Measurements from ENCODE around the gene CMC2.

CMC2 gene

GRCh38 chr16:80984124-80984892 lies 22.4 kb downstream of the CMC2 start:
- H2AFZ ChIP-seq (ENCODE audit: insufficient read depth, low read length, poor library complexity): no peak overlapping the region
- H3K4me2 ChIP-seq (ENCODE audit: low read length): no peak overlapping the region
- no peak overlapping the region for H2BK12ac ChIP-seq (ENCODE audit: low read length)
- H3K4me3 ChIP-seq (ENCODE audit: low read depth, low read length): no peak overlapping the region
- no peak overlapping the region for H2AK5ac ChIP-seq (ENCODE audit: low read length)
- no peaks in the 10 kb centered on the region for H3K27me3 ChIP-seq (ENCODE audit: insufficient read depth, low read length)
- H3K14ac ChIP-seq (ENCODE audit: low read length): no peak overlapping the region
- H4K8ac ChIP-seq (ENCODE audit: low read depth, low read length): no peak overlapping the region
- WGBS (ENCODE audit: extremely low coverage, insufficient coverage, insufficient read length): no CpG with 5 or more reads among the region's 6 CpGs
- H3K79me2 ChIP-seq (ENCODE audit: control insufficient read depth, insufficient read depth, low read length, poor library complexity): no peaks in the 10 kb centered on the region
- no peak overlapping the region for H2BK120ac ChIP-seq (ENCODE audit: insufficient read depth, low read length, poor library complexity)
- H3K4ac ChIP-seq (ENCODE audit: low read depth, low read length): no peak overlapping the region
- H3K4me1 ChIP-seq (ENCODE audit: control insufficient read depth in 1 of 2, insufficient read depth in 2 of 2, low read length in 2 of 2): peaks cover 3 to 6% of the 10 kb centered on the region in 2 experiments
- no peak overlapping the region for H3K9ac ChIP-seq (ENCODE audit: low read length)
- no peak overlapping the region for H3K18ac ChIP-seq (ENCODE audit: low read length)
- H3K9me3 ChIP-seq (ENCODE audit: insufficient read depth, low read depth, low read length): no peaks in the 10 kb centered on the region
- peaks cover 6 to 9% of the 10 kb centered on the region in 2 experiments for H3K36me3 ChIP-seq (ENCODE audit: control insufficient read depth in 1 of 2, insufficient read depth in 2 of 2, low read length in 2 of 2)
- no peak overlapping the region for H4K12ac ChIP-seq (ENCODE audit: low read depth, low read length)
- no peak overlapping the region for H4K91ac ChIP-seq (ENCODE audit: low read depth, low read length)
- no peak overlapping the region for H3K27ac ChIP-seq (ENCODE audit: low read depth, low read length)
- no peak overlapping the region for H3K23ac ChIP-seq (ENCODE audit: low read length)
- H3K79me1 ChIP-seq (ENCODE audit: low read length): no peaks in the 10 kb centered on the region
- peak in 1 of 2 donors; percentile 31 for DNase-seq
- no peak overlapping the region for H2BK5ac ChIP-seq (ENCODE audit: low read depth, low read length, poor library complexity)

- no peaks in the 10 kb centered on the region for H3K27me3 ChIP-seq (ENCODE audit: insufficient read depth, low read length)
- WGBS (ENCODE audit: extremely low coverage, insufficient coverage, insufficient read length): no CpG with 5 or more reads among the region's 4 CpGs
- no peak overlapping the region for H3K4ac ChIP-seq (ENCODE audit: low read depth, low read length)
- H3K9ac ChIP-seq (ENCODE audit: low read length): no peak overlapping the region
- no peak overlapping the region for H2BK120ac ChIP-seq (ENCODE audit: insufficient read depth, low read length, poor library complexity)
- DNase-seq: no peak
- H3K9me3 ChIP-seq (ENCODE audit: insufficient read depth, low read depth, low read length): no peaks in the 10 kb centered on the region
- H3K79me1 ChIP-seq (ENCODE audit: low read length): no peaks in the 10 kb centered on the region
- H3K4me2 ChIP-seq (ENCODE audit: low read length): no peak overlapping the region
- no peak overlapping the region for H4K91ac ChIP-seq (ENCODE audit: low read depth, low read length)
- H3K4me1 ChIP-seq (ENCODE audit: control insufficient read depth in 1 of 2, insufficient read depth in 2 of 2, low read length in 2 of 2): peaks cover 3 to 6% of the 10 kb centered on the region in 2 experiments
- H3K36me3 ChIP-seq (ENCODE audit: control insufficient read depth in 1 of 2, insufficient read depth in 2 of 2, low read length in 2 of 2): peaks cover 6 to 9% of the 10 kb centered on the region in 2 experiments
- H4K8ac ChIP-seq (ENCODE audit: low read depth, low read length): no peak overlapping the region
- H3K79me2 ChIP-seq (ENCODE audit: control insufficient read depth, insufficient read depth, low read length, poor library complexity): no peaks in the 10 kb centered on the region
- no peak overlapping the region for H3K27ac ChIP-seq (ENCODE audit: low read depth, low read length)
- H2BK12ac ChIP-seq (ENCODE audit: low read length): no peak overlapping the region
- no peak overlapping the region for H2AFZ ChIP-seq (ENCODE audit: insufficient read depth, low read length, poor library complexity)
- no peak overlapping the region for H3K18ac ChIP-seq (ENCODE audit: low read length)
- H2BK5ac ChIP-seq (ENCODE audit: low read depth, low read length, poor library complexity): no peak overlapping the region
- no peak overlapping the region for H3K23ac ChIP-seq (ENCODE audit: low read length)
- no peak overlapping the region for H3K4me3 ChIP-seq (ENCODE audit: low read depth, low read length)
- H2AK5ac ChIP-seq (ENCODE audit: low read length): no peak overlapping the region
- H3K14ac ChIP-seq (ENCODE audit: low read length): no peak overlapping the region
- no peak overlapping the region for H4K12ac ChIP-seq (ENCODE audit: low read depth, low read length)
Observed at GRCh38 chr16:80982646-80983045, 24.0 kb downstream of the CMC2 start.

GRCh38 chr16:80981103-80981502 lies 25.6 kb downstream of the CMC2 start:
- no peak overlapping the region for H3K4ac ChIP-seq (ENCODE audit: low read depth, low read length)
- no peak overlapping the region for H4K12ac ChIP-seq (ENCODE audit: low read depth, low read length)
- H3K18ac ChIP-seq (ENCODE audit: low read length): no peak overlapping the region
- H3K79me2 ChIP-seq (ENCODE audit: control insufficient read depth, insufficient read depth, low read length, poor library complexity): no peaks in the 10 kb centered on the region
- H3K4me3 ChIP-seq (ENCODE audit: low read depth, low read length): no peak overlapping the region
- H2BK120ac ChIP-seq (ENCODE audit: insufficient read depth, low read length, poor library complexity): no peak overlapping the region
- no peak overlapping the region for H2BK12ac ChIP-seq (ENCODE audit: low read length)
- H2BK5ac ChIP-seq (ENCODE audit: low read depth, low read length, poor library complexity): no peak overlapping the region
- H3K36me3 ChIP-seq (ENCODE audit: control insufficient read depth in 1 of 2, insufficient read depth in 2 of 2, low read length in 2 of 2): peaks cover 6 to 9% of the 10 kb centered on the region in 2 experiments
- no peak overlapping the region for H3K23ac ChIP-seq (ENCODE audit: low read length)
- no peak overlapping the region for H3K27ac ChIP-seq (ENCODE audit: low read depth, low read length)
- no peaks in the 10 kb centered on the region for H3K27me3 ChIP-seq (ENCODE audit: insufficient read depth, low read length)
- H3K79me1 ChIP-seq (ENCODE audit: low read length): no peaks in the 10 kb centered on the region
- H4K91ac ChIP-seq (ENCODE audit: low read depth, low read length): no peak overlapping the region
- H3K4me1 ChIP-seq (ENCODE audit: control insufficient read depth in 1 of 2, insufficient read depth in 2 of 2, low read length in 2 of 2): peaks cover 3% of the 10 kb centered on the region in 2 experiments
- no peak overlapping the region for H4K8ac ChIP-seq (ENCODE audit: low read depth, low read length)
- no peak overlapping the region for H3K14ac ChIP-seq (ENCODE audit: low read length)
- H2AFZ ChIP-seq (ENCODE audit: insufficient read depth, low read length, poor library complexity): no peak overlapping the region
- H3K4me2 ChIP-seq (ENCODE audit: low read length): no peak overlapping the region
- H3K9ac ChIP-seq (ENCODE audit: low read length): no peak overlapping the region
- no peaks in the 10 kb centered on the region for H3K9me3 ChIP-seq (ENCODE audit: insufficient read depth, low read depth, low read length)
- DNase-seq: no peak
- no peak overlapping the region for H2AK5ac ChIP-seq (ENCODE audit: low read length)

GRCh38 chr16:80976946-80977345 lies 29.7 kb downstream of the CMC2 start:
- peaks cover 11 to 13% of the 10 kb centered on the region in 2 experiments for H3K36me3 ChIP-seq (ENCODE audit: control insufficient read depth in 1 of 2, insufficient read depth in 2 of 2, low read length in 2 of 2)
- H3K79me2 ChIP-seq (ENCODE audit: control insufficient read depth, insufficient read depth, low read length, poor library complexity): no peaks in the 10 kb centered on the region
- no peak overlapping the region for H3K27ac ChIP-seq (ENCODE audit: low read depth, low read length)
- DNase-seq: peak in 1 of 2 donors; percentile 12
- no peak overlapping the region for H3K14ac ChIP-seq (ENCODE audit: low read length)
- no peak overlapping the region for H2BK12ac ChIP-seq (ENCODE audit: low read length)
- H3K79me1 ChIP-seq (ENCODE audit: low read length): no peaks in the 10 kb centered on the region
- H2BK120ac ChIP-seq (ENCODE audit: insufficient read depth, low read length, poor library complexity): no peak overlapping the region
- no peaks in the 10 kb centered on the region for H3K4me1 ChIP-seq (ENCODE audit: control insufficient read depth in 1 of 2, insufficient read depth in 2 of 2, low read length in 2 of 2)
- no peak overlapping the region for H3K4ac ChIP-seq (ENCODE audit: low read depth, low read length)
- no peak overlapping the region for H4K12ac ChIP-seq (ENCODE audit: low read depth, low read length)
- no peak overlapping the region for H3K23ac ChIP-seq (ENCODE audit: low read length)
- no peak overlapping the region for H4K8ac ChIP-seq (ENCODE audit: low read depth, low read length)
- H2AFZ ChIP-seq (ENCODE audit: insufficient read depth, low read length, poor library complexity): no peak overlapping the region
- H2AK5ac ChIP-seq (ENCODE audit: low read length): no peak overlapping the region
- H3K18ac ChIP-seq (ENCODE audit: low read length): no peak overlapping the region
- H3K4me3 ChIP-seq (ENCODE audit: low read depth, low read length): no peak overlapping the region
- no peak overlapping the region for H4K91ac ChIP-seq (ENCODE audit: low read depth, low read length)
- no peaks in the 10 kb centered on the region for H3K27me3 ChIP-seq (ENCODE audit: insufficient read depth, low read length)
- no peaks in the 10 kb centered on the region for H3K9me3 ChIP-seq (ENCODE audit: insufficient read depth, low read depth, low read length)
- no peak overlapping the region for H3K9ac ChIP-seq (ENCODE audit: low read length)
- WGBS (ENCODE audit: extremely low coverage, insufficient coverage, insufficient read length): no CpG with 5 or more reads among the region's 1 CpG
- no peak overlapping the region for H3K4me2 ChIP-seq (ENCODE audit: low read length)
- no peak overlapping the region for H2BK5ac ChIP-seq (ENCODE audit: low read depth, low read length, poor library complexity)
